ENCODE results near the gene VRK2. TPM values are rescaled to one million over a fixed set of nuclear protein-coding genes. Genes with fewer than 3 reads are reported as not detected.

The VRK2 gene
- total RNA-seq, 4 donors from 2014 or later: 18.7 to 31.4 (median 22.1) TPM

- Histone ChIP-seq H3K27ac (no peak overlapping the region), H3K4me3 (replicated peaks in 1 of 3) (no peak overlapping the region), H3K9me3 (no peaks in the 10 kb centered on the region), H3K4me1 (no peaks in the 10 kb centered on the region), H3K36me3 (no peaks in the 10 kb centered on the region), H3K27me3 (no peaks in the 10 kb centered on the region)
- WGBS, 2 donors: 96 to 97% methylated on average over 5 of the region's 5 CpGs
- DNase-seq: no peak
- intact Hi-C loops (cut with DNase I): no loop called here
- TF ChIP-seq POLR2A (IDR thresholded peaks at IDR 0.05) (no peak), CTCF (IDR thresholded peaks at IDR 0.05) (no peak)
These were observed 74.1 kb downstream of the VRK2 start for GRCh38 chr2:58120626-58121229.

- Histone ChIP-seq H3K4me1 (no peaks in the 10 kb centered on the region), H3K4me3 (replicated peaks in 1 of 3) (no peak overlapping the region), H3K27ac (no peak overlapping the region), H3K9me3 (no peaks in the 10 kb centered on the region), H3K36me3 (no peaks in the 10 kb centered on the region), H3K27me3 (no peaks in the 10 kb centered on the region)
- 88 to 92% methylated on average over 3 of the region's 3 CpGs for WGBS, 2 donors
- intact Hi-C loops (cut with DNase I): no loop called here
- no peak for DNase-seq
- TF ChIP-seq POLR2A (IDR thresholded peaks at IDR 0.05) (no peak), CTCF (IDR thresholded peaks at IDR 0.05) (no peak)
These were observed 75.4 kb downstream of the VRK2 start for GRCh38 chr2:58122040-58122439.

GRCh38 chr2:58122540-58122939, 75.9 kb downstream of the VRK2 start:
- 95 to 96% methylated on average over 3 of the region's 3 CpGs for WGBS, 2 donors
- no peaks in the 10 kb centered on the region for H3K36me3 ChIP-seq
- no peak for TF ChIP-seq POLR2A (IDR thresholded peaks at IDR 0.05)
- no peak for TF ChIP-seq CTCF (IDR thresholded peaks at IDR 0.05)
- no peak for DNase-seq
- no peaks in the 10 kb centered on the region for H3K27me3 ChIP-seq
- no peak overlapping the region for H3K4me3 ChIP-seq (replicated peaks in 1 of 3)
- intact Hi-C loops (cut with DNase I): no loop called here
- H3K27ac ChIP-seq: no peak overlapping the region
- no peaks in the 10 kb centered on the region for H3K9me3 ChIP-seq
- H3K4me1 ChIP-seq: no peaks in the 10 kb centered on the region

- DNase-seq: no peak
- Histone ChIP-seq H3K9me3 (no peaks in the 10 kb centered on the region), H3K4me3 (replicated peaks in 1 of 3) (no peak overlapping the region), H3K27me3 (no peaks in the 10 kb centered on the region), H3K27ac (no peak overlapping the region), H3K36me3 (no peaks in the 10 kb centered on the region), H3K4me1 (no peaks in the 10 kb centered on the region)
- WGBS, 2 donors: 94 to 97% methylated on average over 3 of the region's 3 CpGs
- intact Hi-C loops (cut with DNase I): no loop called here
- TF ChIP-seq CTCF (IDR thresholded peaks at IDR 0.05): no peak
- TF ChIP-seq POLR2A (IDR thresholded peaks at IDR 0.05): no peak
These were observed 80.5 kb downstream of the VRK2 start for GRCh38 chr2:58127111-58127510.

- Histone ChIP-seq H3K27ac (no peak overlapping the region), H3K27me3 (no peaks in the 10 kb centered on the region), H3K4me3 (replicated peaks in 1 of 3) (no peak overlapping the region), H3K9me3 (no peaks in the 10 kb centered on the region), H3K36me3 (no peaks in the 10 kb centered on the region), H3K4me1 (no peaks in the 10 kb centered on the region)
- DNase-seq: no peak
- intact Hi-C loops (cut with DNase I): no loop called here
- TF ChIP-seq POLR2A (IDR thresholded peaks at IDR 0.05) (no peak), CTCF (IDR thresholded peaks at IDR 0.05) (no peak)
- WGBS, 2 donors: 81 to 87% methylated on average over 2 of the region's 2 CpGs
These were observed 83.6 kb downstream of the VRK2 start for GRCh38 chr2:58130238-58130637.
